OCI-LY7 (cell line): Measurements from ENCODE around the gene UBQLN1.

ENCODE experiments used
- EZH2phosphoT487 ChIP-seq: fragments of 200-600 bp; sonication (generic); IDR thresholded peaks from 2 replicates; pipeline ENCODE4 v1.6.1; 2018; ENCODE audit warnings: low read depth, borderline replicate concordance, mild to moderate bottlenecking, mixed run types, antibody characterized with exemption, low read length, moderate library complexity, mixed read lengths
- TF ChIP-seq, protein P1 (sequence below): fragments of 200-600 bp; sonication (generic); conservative IDR thresholded peaks from 2 replicates; pipeline ENCODE4 v1.5.1; 2014; ENCODE audit warnings: mild to moderate bottlenecking, antibody characterized with exemption, low read length, moderate library complexity, mixed read lengths

DNA sequence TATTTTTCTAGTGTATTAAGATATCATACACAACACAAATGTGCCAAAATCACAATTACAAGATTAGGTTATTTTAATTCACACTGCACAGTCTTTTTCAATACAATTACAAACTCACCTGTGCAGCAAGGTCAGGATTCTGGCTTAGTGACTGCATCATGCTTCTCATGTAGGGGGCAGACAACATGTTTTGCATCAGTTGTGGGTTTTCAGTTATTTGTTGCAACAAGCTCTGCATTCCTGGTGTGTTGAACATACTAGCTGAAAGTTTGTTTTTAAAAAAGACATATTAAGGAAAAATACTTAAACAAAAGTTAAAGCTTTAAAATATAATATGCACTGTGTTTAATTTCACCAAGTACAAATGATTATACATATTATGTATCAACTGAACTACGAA lies 38.7 kb downstream of the UBQLN1 start:
- TF ChIP-seq, protein P1, sequence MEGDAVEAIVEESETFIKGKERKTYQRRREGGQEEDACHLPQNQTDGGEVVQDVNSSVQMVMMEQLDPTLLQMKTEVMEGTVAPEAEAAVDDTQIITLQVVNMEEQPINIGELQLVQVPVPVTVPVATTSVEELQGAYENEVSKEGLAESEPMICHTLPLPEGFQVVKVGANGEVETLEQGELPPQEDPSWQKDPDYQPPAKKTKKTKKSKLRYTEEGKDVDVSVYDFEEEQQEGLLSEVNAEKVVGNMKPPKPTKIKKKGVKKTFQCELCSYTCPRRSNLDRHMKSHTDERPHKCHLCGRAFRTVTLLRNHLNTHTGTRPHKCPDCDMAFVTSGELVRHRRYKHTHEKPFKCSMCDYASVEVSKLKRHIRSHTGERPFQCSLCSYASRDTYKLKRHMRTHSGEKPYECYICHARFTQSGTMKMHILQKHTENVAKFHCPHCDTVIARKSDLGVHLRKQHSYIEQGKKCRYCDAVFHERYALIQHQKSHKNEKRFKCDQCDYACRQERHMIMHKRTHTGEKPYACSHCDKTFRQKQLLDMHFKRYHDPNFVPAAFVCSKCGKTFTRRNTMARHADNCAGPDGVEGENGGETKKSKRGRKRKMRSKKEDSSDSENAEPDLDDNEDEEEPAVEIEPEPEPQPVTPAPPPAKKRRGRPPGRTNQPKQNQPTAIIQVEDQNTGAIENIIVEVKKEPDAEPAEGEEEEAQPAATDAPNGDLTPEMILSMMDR = no peak
- no peak for TF ChIP-seq EZH2phosphoT487
